Activated naive CD8-positive, alpha-beta T cell treated with anti-CD3 and anti-CD28 coated beads for 36 hours (primary cell): ENCODE measurements around the gene SUGP2. TPM values are rescaled to one million over a fixed set of nuclear protein-coding genes. Genes with fewer than 3 reads are reported as not detected.

Experiments
- DNase-seq: peaks from one replicate; pipeline ENCODE4 v3.0.0; 2021
- H3K27ac Mint-ChIP-seq: one replicate; pipeline ENCODE4 v1.8.0; 2022; ENCODE audit warnings: mild to moderate bottlenecking, moderate library complexity, mixed read lengths
- H3K27me3 Mint-ChIP-seq: one replicate; pipeline ENCODE4 v1.8.0; 2022; ENCODE audit warnings: mild to moderate bottlenecking, mixed read lengths
- H3K36me3 Mint-ChIP-seq: one replicate; pipeline ENCODE4 v1.8.0; 2021; ENCODE audit warnings: mild to moderate bottlenecking, mixed read lengths
- H3K4me1 Mint-ChIP-seq: one replicate; pipeline ENCODE4 v1.8.0; 2021; ENCODE audit warnings: mixed read lengths
- H3K4me3 Mint-ChIP-seq: one replicate; pipeline ENCODE4 v1.8.0; 2022; ENCODE audit warnings: mild to moderate bottlenecking, moderate library complexity, mixed read lengths
- H3K9me3 Mint-ChIP-seq: one replicate; pipeline ENCODE4 v1.8.0; 2022; ENCODE audit warnings: mixed read lengths
- total RNA-seq, 2 experiments: library from RNA; stranded (reverse); gene quantifications; one replicate each; pipeline ENCODE4 v1.2.3, GENCODE V29; 2021

Gene SUGP2
- total RNA-seq, 2 experiments from 2014 or later: 74.2 to 81.8 TPM

GRCh38 chr19:19051478-19052213 lies 18.3 kb upstream of the SUGP2 start:
- Mint-ChIP-seq H3K27me3 (no peaks in the 10 kb centered on the region), H3K27ac (no peak overlapping the region)

DNA sequence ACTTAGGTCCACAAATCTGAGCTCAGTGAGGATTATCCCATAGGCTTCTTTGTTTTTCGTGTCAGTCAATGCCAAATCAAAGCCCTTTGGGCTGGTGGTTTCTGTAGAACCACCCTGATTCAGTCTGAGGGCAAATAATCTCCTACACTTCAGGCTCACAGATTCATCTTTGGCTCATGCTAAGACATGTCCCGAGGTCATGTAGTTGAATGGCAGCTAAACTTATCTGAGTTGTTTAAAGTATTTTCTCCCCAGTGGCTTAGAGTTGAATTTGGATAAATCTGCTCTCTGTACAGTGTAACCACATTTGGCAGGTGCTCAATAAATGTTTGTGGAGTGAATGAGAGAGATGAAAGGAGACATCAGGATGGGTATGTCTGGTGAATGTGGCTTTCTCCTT lies 17.4 kb upstream of the SUGP2 start:
- Mint-ChIP-seq H3K9me3 (no peaks in the 10 kb centered on the region), H3K27ac (no peak overlapping the region), H3K27me3 (no peaks in the 10 kb centered on the region), H3K4me1 (no peaks in the 10 kb centered on the region), H3K4me3 (no peak overlapping the region), H3K36me3 (peaks cover 15% of the 10 kb centered on the region)
- DNase-seq: no peak

More at GRCh38 chr19:19051478-19052213, 18.3 kb upstream of the SUGP2 start:
- H3K4me1 Mint-ChIP-seq: no peaks in the 10 kb centered on the region
- DNase-seq: no peak
- no peak overlapping the region for H3K4me3 Mint-ChIP-seq
- H3K9me3 Mint-ChIP-seq: no peaks in the 10 kb centered on the region
- H3K36me3 Mint-ChIP-seq: peaks cover 17% of the 10 kb centered on the region

- Mint-ChIP-seq H3K4me1 (no peaks in the 10 kb centered on the region), H3K4me3 (no peak overlapping the region), H3K36me3 (peaks cover 16% of the 10 kb centered on the region), H3K27ac (no peak overlapping the region), H3K27me3 (no peaks in the 10 kb centered on the region), H3K9me3 (no peaks in the 10 kb centered on the region)
- no peak for DNase-seq
These were observed 16.8 kb upstream of the SUGP2 start for GRCh38 chr19:19050104-19050503.

DNA sequence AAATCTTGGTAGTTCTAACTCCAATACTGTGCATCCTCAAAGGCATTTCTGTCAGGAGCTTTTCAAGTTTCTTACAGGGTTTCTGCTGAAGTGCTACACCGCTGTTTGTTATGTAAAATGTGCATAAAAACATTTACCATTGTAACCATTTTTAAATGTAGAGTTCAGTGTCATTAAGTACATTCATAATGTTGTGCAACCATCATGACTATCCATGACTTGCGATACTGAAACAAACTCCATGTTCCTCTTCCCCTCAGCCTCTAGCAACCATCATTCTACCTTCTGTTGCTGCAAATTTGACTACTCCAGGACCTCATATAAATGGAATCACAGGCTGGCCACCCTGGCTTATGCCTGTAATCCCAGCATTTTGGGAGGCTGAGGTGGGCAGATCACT lies 16.1 kb upstream of the SUGP2 start:
- H3K4me3 Mint-ChIP-seq: no peak overlapping the region
- no peaks in the 10 kb centered on the region for H3K4me1 Mint-ChIP-seq
- no peaks in the 10 kb centered on the region for H3K9me3 Mint-ChIP-seq
- no peaks in the 10 kb centered on the region for H3K27me3 Mint-ChIP-seq
- H3K36me3 Mint-ChIP-seq: peaks cover 16% of the 10 kb centered on the region
- H3K27ac Mint-ChIP-seq: no peak overlapping the region
- no peak for DNase-seq

- no peak overlapping the region for H3K27ac Mint-ChIP-seq
- no peak for DNase-seq
- no peak overlapping the region for H3K4me3 Mint-ChIP-seq
- H3K27me3 Mint-ChIP-seq: no peaks in the 10 kb centered on the region
- H3K4me1 Mint-ChIP-seq: peaks cover 18% of the 10 kb centered on the region
- H3K36me3 Mint-ChIP-seq: peaks cover 22% of the 10 kb centered on the region
- H3K9me3 Mint-ChIP-seq: no peaks in the 10 kb centered on the region
These were observed 10.6 kb upstream of the SUGP2 start for GRCh38 chr19:19043881-19044280.

- no peak overlapping the region for H3K27ac Mint-ChIP-seq
- no peak overlapping the region for H3K4me3 Mint-ChIP-seq
- H3K4me1 Mint-ChIP-seq: peaks cover 18% of the 10 kb centered on the region
- no peak for DNase-seq
- H3K36me3 Mint-ChIP-seq: peaks cover 20% of the 10 kb centered on the region
- no peaks in the 10 kb centered on the region for H3K27me3 Mint-ChIP-seq
- H3K9me3 Mint-ChIP-seq: no peaks in the 10 kb centered on the region
These were observed 10.2 kb upstream of the SUGP2 start for GRCh38 chr19:19043481-19043880.

DNA sequence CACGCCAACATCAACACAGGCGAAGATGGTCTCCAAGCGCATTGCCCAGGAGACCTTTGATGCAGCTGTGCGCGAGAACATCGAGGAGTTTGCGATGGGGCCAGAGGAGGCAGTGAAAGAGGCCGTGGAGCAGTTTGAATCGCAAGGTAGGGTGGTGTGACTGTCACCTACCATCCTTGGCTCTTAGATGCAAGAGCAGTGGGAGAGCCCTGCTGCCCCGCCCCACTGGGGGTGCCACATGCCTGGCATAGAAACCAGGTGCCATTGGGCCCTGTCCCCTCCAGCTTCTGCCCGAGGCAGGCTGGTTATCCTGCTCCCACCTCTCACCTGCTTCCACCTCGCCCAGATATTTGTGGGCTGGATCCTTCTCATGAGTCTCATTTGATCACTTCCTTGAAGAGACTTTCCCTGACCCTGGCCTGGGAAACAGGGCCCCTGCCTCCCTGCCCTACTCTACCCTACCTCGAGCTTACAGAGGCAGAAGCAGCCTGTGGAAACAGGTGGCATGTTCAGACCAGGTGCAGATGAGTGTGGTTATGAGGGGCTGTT lies 9.5 kb upstream of the SUGP2 start:
- Mint-ChIP-seq H3K36me3 (peaks cover 25% of the 10 kb centered on the region), H3K4me3 (no peak overlapping the region), H3K27ac (no peak overlapping the region), H3K27me3 (no peaks in the 10 kb centered on the region), H3K4me1 (peaks cover 18% of the 10 kb centered on the region), H3K9me3 (no peaks in the 10 kb centered on the region)
- DNase-seq: no peak

DNA sequence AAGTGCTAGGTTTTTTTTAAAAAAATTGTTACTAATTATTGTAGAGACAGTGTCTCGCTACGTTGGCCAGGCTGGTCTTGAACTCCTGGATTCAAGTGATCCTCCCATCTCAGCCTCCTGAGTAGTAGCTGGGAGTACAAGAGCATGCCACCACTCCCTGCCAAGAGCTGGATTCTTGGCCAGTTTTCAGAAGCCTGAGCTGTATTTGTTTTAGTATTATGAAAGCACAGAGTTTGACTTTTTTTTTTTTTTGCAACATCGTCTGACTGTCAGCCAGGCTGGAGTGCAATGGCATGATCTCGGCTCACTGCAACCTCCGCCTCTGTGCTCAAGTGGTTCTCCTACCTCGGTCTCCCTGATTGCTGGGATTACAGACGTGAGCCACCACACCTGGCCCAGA lies 7.1 kb upstream of the SUGP2 start:
- H3K4me3 Mint-ChIP-seq: no peak overlapping the region
- peaks cover 30% of the 10 kb centered on the region for H3K4me1 Mint-ChIP-seq
- peak overlapping the region; percentile 60 for H3K27ac Mint-ChIP-seq
- H3K36me3 Mint-ChIP-seq: peaks cover 36% of the 10 kb centered on the region
- no peaks in the 10 kb centered on the region for H3K27me3 Mint-ChIP-seq
- H3K9me3 Mint-ChIP-seq: no peaks in the 10 kb centered on the region
- no peak for DNase-seq

DNA sequence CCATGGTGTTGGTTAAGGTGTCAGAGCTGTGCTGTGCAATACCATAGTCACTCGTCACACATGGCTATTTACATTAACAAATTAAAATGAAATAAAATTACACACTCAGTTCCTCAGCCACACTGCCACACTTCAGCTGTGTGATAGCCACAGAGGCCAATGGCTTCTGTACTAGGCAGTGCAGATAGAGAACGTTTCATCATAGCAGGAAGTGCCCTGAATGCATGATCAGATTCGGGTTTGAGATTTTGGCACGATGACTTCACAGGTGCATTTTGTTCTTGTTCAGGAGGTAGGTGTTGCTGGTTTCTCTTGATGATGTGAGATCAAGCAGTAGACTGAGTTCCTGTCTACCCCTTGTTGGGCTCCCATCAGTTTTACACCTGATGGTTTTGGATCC lies 6.6 kb upstream of the SUGP2 start:
- no peak overlapping the region for H3K4me3 Mint-ChIP-seq
- peaks cover 35% of the 10 kb centered on the region for H3K36me3 Mint-ChIP-seq
- DNase-seq: no peak
- H3K27ac Mint-ChIP-seq: peak overlapping the region; percentile 60
- H3K9me3 Mint-ChIP-seq: no peaks in the 10 kb centered on the region
- H3K4me1 Mint-ChIP-seq: peaks cover 35% of the 10 kb centered on the region
- no peaks in the 10 kb centered on the region for H3K27me3 Mint-ChIP-seq

- DNase-seq: peak; percentile 82
- Mint-ChIP-seq H3K27ac (peak overlapping the region; percentile 93), H3K36me3 (peaks cover 48% of the 10 kb centered on the region), H3K4me1 (peaks cover 38% of the 10 kb centered on the region), H3K27me3 (no peaks in the 10 kb centered on the region), H3K9me3 (no peaks in the 10 kb centered on the region), H3K4me3 (peak overlapping the region; percentile 88)
These were observed 897 bp upstream of the SUGP2 start for GRCh38 chr19:19034204-19034624.

GRCh38 chr19:19033176-19033425 lies 216 bp downstream of the SUGP2 start:
- Mint-ChIP-seq H3K4me3 (peak overlapping the region; percentile 88), H3K27me3 (no peaks in the 10 kb centered on the region), H3K27ac (peak overlapping the region; percentile 90), H3K4me1 (peaks cover 35% of the 10 kb centered on the region), H3K9me3 (no peaks in the 10 kb centered on the region), H3K36me3 (peaks cover 40% of the 10 kb centered on the region)
- no peak for DNase-seq

- H3K4me3 Mint-ChIP-seq: peak overlapping the region; percentile 88
- peaks cover 37% of the 10 kb centered on the region for H3K4me1 Mint-ChIP-seq
- H3K27ac Mint-ChIP-seq: peak overlapping the region; percentile 90
- no peaks in the 10 kb centered on the region for H3K9me3 Mint-ChIP-seq
- DNase-seq: peak; percentile 90
- H3K36me3 Mint-ChIP-seq: peaks cover 35% of the 10 kb centered on the region
- H3K27me3 Mint-ChIP-seq: no peaks in the 10 kb centered on the region
These were observed 719 bp downstream of the SUGP2 start for GRCh38 chr19:19032420-19033175.

DNA sequence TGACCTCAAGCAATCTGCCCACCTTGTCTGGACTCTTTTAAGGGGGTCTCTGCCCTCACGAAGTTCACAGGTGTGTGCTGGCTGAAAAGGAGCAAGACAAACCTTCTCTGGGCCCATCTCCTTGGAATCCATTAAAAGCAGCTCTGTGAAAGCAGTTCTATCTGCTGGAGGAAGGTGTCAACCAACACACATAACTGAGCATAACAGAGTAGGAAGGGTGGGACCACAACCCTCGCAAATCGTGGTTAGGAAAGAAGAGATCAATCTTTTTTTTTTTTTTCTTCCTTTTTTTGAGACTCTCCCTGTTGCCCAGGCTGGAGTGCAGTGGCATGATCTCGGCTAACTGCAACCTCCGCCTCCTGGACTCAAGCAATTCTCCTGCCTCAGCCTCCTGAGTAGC lies 1.4 kb downstream of the SUGP2 start:
- Mint-ChIP-seq H3K9me3 (no peaks in the 10 kb centered on the region), H3K4me1 (peaks cover 39% of the 10 kb centered on the region), H3K27ac (no peak overlapping the region), H3K27me3 (no peaks in the 10 kb centered on the region), H3K36me3 (peaks cover 35% of the 10 kb centered on the region), H3K4me3 (peak overlapping the region; percentile 88)
- DNase-seq: no peak

- DNase-seq: no peak
- no peaks in the 10 kb centered on the region for H3K27me3 Mint-ChIP-seq
- H3K36me3 Mint-ChIP-seq: peaks cover 34% of the 10 kb centered on the region
- no peak overlapping the region for H3K4me3 Mint-ChIP-seq
- peaks cover 17% of the 10 kb centered on the region for H3K4me1 Mint-ChIP-seq
- no peak overlapping the region for H3K27ac Mint-ChIP-seq
- no peaks in the 10 kb centered on the region for H3K9me3 Mint-ChIP-seq
These were observed 4.8 kb downstream of the SUGP2 start for GRCh38 chr19:19028526-19028925.

DNA sequence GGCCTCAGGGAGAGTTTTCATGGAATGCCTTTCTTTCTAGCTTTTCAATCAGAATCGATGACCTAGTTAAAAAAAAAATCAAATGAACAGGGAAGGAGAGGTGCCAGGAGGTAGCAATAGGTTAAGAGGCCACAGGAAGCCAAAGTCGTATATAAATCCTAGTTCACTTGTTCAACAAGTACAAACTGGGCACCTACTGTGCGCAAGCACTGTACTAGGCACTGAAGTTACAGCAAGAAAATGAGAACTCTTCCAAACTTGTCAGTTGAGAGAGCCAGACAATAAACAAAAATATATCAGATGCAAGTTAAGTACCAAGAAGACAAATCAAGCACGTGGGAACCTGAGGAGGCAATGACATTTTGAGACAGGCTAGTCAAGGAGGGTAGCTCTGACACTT lies 6.1 kb downstream of the SUGP2 start:
- Mint-ChIP-seq H3K27me3 (no peaks in the 10 kb centered on the region), H3K4me1 (peaks cover 26% of the 10 kb centered on the region), H3K4me3 (no peak overlapping the region)

More for the DNA sequence above, 6.1 kb downstream of the SUGP2 start:
- DNase-seq: no peak
- no peaks in the 10 kb centered on the region for H3K9me3 Mint-ChIP-seq
- H3K36me3 Mint-ChIP-seq: peaks cover 30% of the 10 kb centered on the region
- H3K27ac Mint-ChIP-seq: peak overlapping the region; percentile 14
